Body of pancreas (tissue), 4 donors: ENCODE measurements around the gene ZEB1. TPM values are rescaled to one million over a fixed set of nuclear protein-coding genes. Genes with fewer than 3 reads are reported as not detected.

Experiments
- ATAC-seq: fragments of 150-250 bp; one replicate; pipeline ENCODE4 v1.9.1; 2016
- DNase-seq, 4 donors: peaks; one replicate each; pipeline ENCODE4 v3.0.0-alpha.2; 2019
- H3K27ac ChIP-seq, 4 donors: fragments of 200-600 bp; sonication (generic); 1 replicate in 3 of 4; 2 replicates in 1 of 4; pipeline versions ENCODE4 v1.5.1 to v1.6.1; 2016 to 2019; ENCODE audit warnings: mild to moderate bottlenecking in 1 of 4, mixed read lengths in 1 of 4, moderate library complexity in 1 of 4
- H3K27me3 ChIP-seq, 2 donors: fragments of 200-600 bp; sonication (generic); one replicate each; pipeline ENCODE4 v1.6.0; 2016; ENCODE audit warnings: mild to moderate bottlenecking in 1 of 2
- H3K36me3 ChIP-seq, 2 donors: fragments of 200-600 bp; sonication (generic); replicated peaks in 1 of 2; 2 replicates each; pipeline ENCODE4 v1.5.1; 2016; ENCODE audit warnings: low read depth in 2 of 2; ENCODE audit not compliant: insufficient read depth in 1 of 2
- H3K4me1 ChIP-seq: fragments of 200-600 bp; sonication (generic); one replicate; pipeline ENCODE4 v1.6.0; 2016
- H3K4me3 ChIP-seq, 2 donors: fragments of 200-600 bp; sonication (generic); 1 replicate in 1 of 2; 2 replicates in 1 of 2; pipeline ENCODE4 v1.5.1; 2016 to 2019
- H3K9me3 ChIP-seq, 3 donors: fragments of 200-600 bp; sonication (generic); 1 replicate in 2 of 3; 2 replicates in 1 of 3; pipeline ENCODE4 v1.5.1; 2016
- CTCF ChIP-seq, 7 experiments: fragments of 450-650 bp in 4 of 7; fragments of 200-600 bp in 3 of 7; sonication (generic) in 3 of 7; IDR thresholded peaks; one replicate each; pipeline ENCODE4 v1.5.1; 2016 to 2019; ENCODE audit warnings: antibody characterized with exemption in 7 of 7
- POLR2A ChIP-seq, 3 donors: fragments of 450-650 bp; IDR thresholded peaks; one replicate each; pipeline ENCODE4 v1.6.1; 2016; ENCODE audit warnings: antibody characterized with exemption in 3 of 3, mild to moderate bottlenecking in 2 of 3
- WGBS, 2 donors: methylation state at CpG; one replicate each; pipeline ENCODE4 v1.1.5; 2017; 5-methylcytosine and 5-hydroxymethylcytosine counted together
- intact Hi-C: fragments of 100-400 bp; cut with DNase I; formaldehyde crosslinking; loops from one replicate; pipeline ENCODE4 v1.15.1; 2023
- total RNA-seq, 2 donors: library from RNA; depleted of rRNA; stranded (reverse); fragments of >200 nt; gene quantifications; one replicate each; pipeline ENCODE4 v1.1.0, GENCODE V29; 2016

Gene ZEB1
- total RNA-seq, 2 donors from 2014 or later = 9.9 to 21.0 TPM

- DNase-seq = no peak
- H3K27ac ChIP-seq = no peak overlapping the region
- no peak for ATAC-seq
- H3K9me3 ChIP-seq = no peaks in the 10 kb centered on the region
- intact Hi-C loops = no loop called here
- no peaks in the 10 kb centered on the region for H3K27me3 ChIP-seq
- 47 to 60% methylated on average over 6 of the region's 6 CpGs for WGBS, 2 donors
- H3K4me3 ChIP-seq = no peak overlapping the region
- TF ChIP-seq POLR2A (IDR thresholded peaks at IDR 0.05) = no peak
- no peak for TF ChIP-seq CTCF (IDR thresholded peaks at IDR 0.05)
- H3K36me3 ChIP-seq = no peaks in the 10 kb centered on the region
- no peaks in the 10 kb centered on the region for H3K4me1 ChIP-seq
Measured at GRCh38 chr10:31304291-31304970, 14.6 kb upstream of the ZEB1 start.

GRCh38 chr10:31313396-31313795 lies 5.6 kb upstream of the ZEB1 start:
- intact Hi-C loops = no loop called here
- no peak for DNase-seq
- no peaks in the 10 kb centered on the region for H3K9me3 ChIP-seq

GRCh38 chr10:31314256-31315150 lies 4.5 kb upstream of the ZEB1 start:
- whole genome bisulfite sequencing, 2 donors = 70 to 73% methylated on average over 8 of the region's 8 CpGs
- no peak for ATAC-seq
- no peaks in the 10 kb centered on the region for H3K27me3 ChIP-seq
- DNase-seq = no peak
- TF ChIP-seq POLR2A (IDR thresholded peaks at IDR 0.05) = no peak
- TF ChIP-seq CTCF (IDR thresholded peaks at IDR 0.05) = no peak
- no peaks in the 10 kb centered on the region for H3K36me3 ChIP-seq
- H3K4me1 ChIP-seq = peaks cover 6% of the 10 kb centered on the region
- no peak overlapping the region for H3K4me3 ChIP-seq
- intact Hi-C loops = no loop called here
- H3K27ac ChIP-seq = no peak overlapping the region
- no peaks in the 10 kb centered on the region for H3K9me3 ChIP-seq

More at GRCh38 chr10:31313396-31313795, 5.6 kb upstream of the ZEB1 start:
- WGBS, 2 donors = 89 to 94% methylated on average over 3 of the region's 3 CpGs
- no peaks in the 10 kb centered on the region for H3K36me3 ChIP-seq
- no peak overlapping the region for H3K27ac ChIP-seq
- peaks cover 6% of the 10 kb centered on the region for H3K4me1 ChIP-seq
- H3K4me3 ChIP-seq = no peak overlapping the region
- no peaks in the 10 kb centered on the region for H3K27me3 ChIP-seq
- no peak for TF ChIP-seq POLR2A (IDR thresholded peaks at IDR 0.05)
- no peak for TF ChIP-seq CTCF (IDR thresholded peaks at IDR 0.05)
- ATAC-seq = no peak

GRCh38 chr10:31315453-31315852 lies 3.6 kb upstream of the ZEB1 start:
- Histone ChIP-seq H3K27me3 (no peaks in the 10 kb centered on the region), H3K36me3 (no peaks in the 10 kb centered on the region), H3K4me1 (peaks cover 12% of the 10 kb centered on the region), H3K27ac (no peak overlapping the region), H3K9me3 (no peaks in the 10 kb centered on the region), H3K4me3 (no peak overlapping the region)
- ATAC-seq (no peak), DNase-seq (no peak)
- TF ChIP-seq CTCF (IDR thresholded peaks at IDR 0.05) (no peak), POLR2A (IDR thresholded peaks at IDR 0.05) (no peak)
- intact Hi-C loops = no loop called here
- 69 to 72% methylated on average over 4 of the region's 4 CpGs for WGBS, 2 donors
